Stimulated activated CD8-positive, alpha-beta memory T cell treated with anti-CD3 and anti-CD28 coated beads, Interleukin-12 subunit alpha, Interleukin-12 subunit beta, amount 100 ng/mL, for 1 hour (primary cell): Measurements from ENCODE around the gene VPS26C.
"Not testable (repeated sequence)": the region's sequence is repeated elsewhere in the genome, so short reads cannot be mapped to it uniquely, and the experiment has no call there.

Experiments
- DNase-seq: peaks from one replicate; pipeline ENCODE4 v3.0.0-alpha.2; 2020; ENCODE audit warnings: low read depth

Gene VPS26C

GRCh38 chr21:37267269-37268185 is at the start of gene VPS26C:
TSS of gene VPS26C (minus strand) at chr21:37267334. CDS start at chr21:37267294, 40 bp downstream.
- DNase-seq: peak; percentile 96

- not testable (repeated sequence) for DNase-seq
Observed at GRCh38 chr21:37316072-37316471, 48.9 kb upstream of the VPS26C start.

- DNase-seq: no peak
Observed at GRCh38 chr21:37300114-37300751, 33.1 kb upstream of the VPS26C start.

GRCh38 chr21:37297364-37297763 is 30.2 kb upstream of the VPS26C start:
- no peak for DNase-seq

GRCh38 chr21:37294679-37295078 is 27.5 kb upstream of the VPS26C start:
- DNase-seq: no peak

- no peak for DNase-seq
Observed at GRCh38 chr21:37292941-37293340, 25.8 kb upstream of the VPS26C start.

GRCh38 chr21:37292041-37292440 is 24.9 kb upstream of the VPS26C start:
- DNase-seq: no peak

- DNase-seq: not testable (repeated sequence)
Observed at GRCh38 chr21:37283191-37283710, 16.1 kb upstream of the VPS26C start.

- not testable (repeated sequence) for DNase-seq
Observed at GRCh38 chr21:37282602-37283001, 15.5 kb upstream of the VPS26C start.

GRCh38 chr21:37281993-37282392 is 14.9 kb upstream of the VPS26C start:
- no peak for DNase-seq

- no peak for DNase-seq
Observed at GRCh38 chr21:37281579-37281978, 14.4 kb upstream of the VPS26C start.

- not testable (repeated sequence) for DNase-seq
Observed at GRCh38 chr21:37279271-37279670, 12.1 kb upstream of the VPS26C start.

GRCh38 chr21:37278199-37278598 is 11.1 kb upstream of the VPS26C start:
- no peak for DNase-seq

GRCh38 chr21:37276377-37276776 is 9.2 kb upstream of the VPS26C start:
- no peak for DNase-seq

GRCh38 chr21:37273911-37274690 is 7.0 kb upstream of the VPS26C start:
- DNase-seq: no peak

- no peak for DNase-seq
Observed at GRCh38 chr21:37273440-37273839, 6.3 kb upstream of the VPS26C start.

- no peak for DNase-seq
Observed at GRCh38 chr21:37272897-37273296, 5.8 kb upstream of the VPS26C start.

GRCh38 chr21:37270576-37271365 is 3.6 kb upstream of the VPS26C start:
- no peak for DNase-seq

- no peak for DNase-seq
Observed at GRCh38 chr21:37269481-37269880, 2.3 kb upstream of the VPS26C start.

- no peak for DNase-seq
Observed at GRCh38 chr21:37268186-37268503, 1.0 kb upstream of the VPS26C start.

- DNase-seq: peak; percentile 17
Observed at GRCh38 chr21:37266515-37267221, 466 bp downstream of the VPS26C start.
